ENCODE results near the gene BNIP1. TPM values are rescaled to one million over a fixed set of nuclear protein-coding genes. Genes with fewer than 3 reads are reported as not detected.
"Not testable (repeated sequence)": the region's sequence is repeated elsewhere in the genome, so short reads cannot be mapped to it uniquely, and the experiment has no call there.

BNIP1 gene
- total RNA-seq, 2 donors from 2014 or later = 12.5 to 19.8 TPM

- 91% methylated on average over 5 of the region's 5 CpGs for WGBS
- Histone ChIP-seq H3K27ac (no peak overlapping the region), H3K4me3 (no peak overlapping the region), H3K9me3 (no peaks in the 10 kb centered on the region), H3K4me1 (replicated peaks) (no peaks in the 10 kb centered on the region), H3K27me3 (replicated peaks; ENCODE audit: insufficient read depth) (no peaks in the 10 kb centered on the region), H3K36me3 (no peaks in the 10 kb centered on the region)
- intact Hi-C loops (cut with DNase I) = no loop called here
- no peak for DNase-seq (ENCODE audit: low spot score)
- no peak for TF ChIP-seq POLR2A (IDR thresholded peaks at IDR 0.05)
- TF ChIP-seq POLR2AphosphoS5 (IDR thresholded peaks at IDR 0.05) = no peak
- no peak for TF ChIP-seq CTCF (IDR thresholded peaks at IDR 0.05)
Measured at GRCh38 chr5:173152547-173152946, 8.2 kb downstream of the BNIP1 start.

GRCh38 chr5:173153842-173154241 is 9.5 kb downstream of the BNIP1 start:
- intact Hi-C loops (cut with DNase I) = no loop called here
- Histone ChIP-seq H3K4me3 (no peak overlapping the region), H3K36me3 (no peaks in the 10 kb centered on the region), H3K27ac (no peak overlapping the region), H3K4me1 (replicated peaks) (no peaks in the 10 kb centered on the region), H3K9me3 (no peaks in the 10 kb centered on the region), H3K27me3 (replicated peaks; ENCODE audit: insufficient read depth) (no peaks in the 10 kb centered on the region)
- TF ChIP-seq CTCF (IDR thresholded peaks at IDR 0.05) (no peak), POLR2A (IDR thresholded peaks at IDR 0.05) (no peak), POLR2AphosphoS5 (IDR thresholded peaks at IDR 0.05) (no peak)
- 80% methylated on average over 7 of the region's 7 CpGs for WGBS
- DNase-seq (ENCODE audit: low spot score) = no peak

GRCh38 chr5:173154619-173155018 is 10.3 kb downstream of the BNIP1 start:
- intact Hi-C loops (cut with DNase I); H3K27me3 ChIP-seq (replicated peaks; ENCODE audit: insufficient read depth); H3K9me3 ChIP-seq; H3K27ac ChIP-seq; H3K4me1 ChIP-seq (replicated peaks); DNase-seq (ENCODE audit: low spot score); H3K36me3 ChIP-seq; H3K4me3 ChIP-seq: not testable (repeated sequence)
- WGBS = 96% methylated on average over 5 of the region's 5 CpGs

GRCh38 chr5:173155912-173156311 is 11.6 kb downstream of the BNIP1 start:
- H3K4me3 ChIP-seq = no peak overlapping the region
- no peak for TF ChIP-seq POLR2AphosphoS5 (IDR thresholded peaks at IDR 0.05)
- TF ChIP-seq POLR2A (IDR thresholded peaks at IDR 0.05) = no peak
- TF ChIP-seq CTCF (IDR thresholded peaks at IDR 0.05) = no peak
- 66% methylated on average over 2 of the region's 2 CpGs for WGBS
- H3K4me1 ChIP-seq (replicated peaks) = no peaks in the 10 kb centered on the region
- no peak overlapping the region for H3K27ac ChIP-seq
- no peaks in the 10 kb centered on the region for H3K36me3 ChIP-seq
- intact Hi-C loops (cut with DNase I) = no loop called here
- H3K27me3 ChIP-seq (replicated peaks; ENCODE audit: insufficient read depth) = no peaks in the 10 kb centered on the region
- DNase-seq (ENCODE audit: low spot score) = no peak
- H3K9me3 ChIP-seq = no peaks in the 10 kb centered on the region

GRCh38 chr5:173158366-173158765 is 14.0 kb downstream of the BNIP1 start:
- intact Hi-C loops (cut with DNase I) = no loop called here
- H3K4me3 ChIP-seq = no peak overlapping the region
- H3K9me3 ChIP-seq = no peaks in the 10 kb centered on the region
- no peak overlapping the region for H3K27ac ChIP-seq
- TF ChIP-seq CTCF (IDR thresholded peaks at IDR 0.05) = no peak
- TF ChIP-seq POLR2A (IDR thresholded peaks at IDR 0.05) = no peak
- TF ChIP-seq POLR2AphosphoS5 (IDR thresholded peaks at IDR 0.05) = no peak
- WGBS = 73% methylated on average over 8 of the region's 8 CpGs
- DNase-seq (ENCODE audit: low spot score) = no peak
- no peaks in the 10 kb centered on the region for H3K4me1 ChIP-seq (replicated peaks)
- no peaks in the 10 kb centered on the region for H3K27me3 ChIP-seq (replicated peaks; ENCODE audit: insufficient read depth)
- no peaks in the 10 kb centered on the region for H3K36me3 ChIP-seq

All from prostate gland (tissue), 2 donors.